Subcutaneous abdominal adipose tissue (tissue), 5 donors: ENCODE measurements around the gene PPAN.

Experiments
- H3K27ac ChIP-seq: one replicate; pipeline ENCODE4 v1.7.0; 2013; ENCODE audit warnings: low read depth, mild to moderate bottlenecking, inconsistent platforms, low read length, moderate library complexity
- H3K27me3 ChIP-seq, 5 donors: one replicate each; pipeline ENCODE4 v1.7.0; 2013; ENCODE audit warnings: low read length in 5 of 5, inconsistent platforms in 1 of 5; ENCODE audit not compliant: control insufficient read depth in 5 of 5, insufficient read depth in 4 of 5
- H3K36me3 ChIP-seq, 5 donors: one replicate each; pipeline ENCODE4 v1.7.0; 2013; ENCODE audit warnings: low read length in 5 of 5; ENCODE audit not compliant: control insufficient read depth in 5 of 5, insufficient read depth in 5 of 5
- H3K4me1 ChIP-seq, 5 donors: one replicate each; pipeline ENCODE4 v1.7.0; 2013; ENCODE audit warnings: low read length in 5 of 5, mild to moderate bottlenecking in 3 of 5, moderate library complexity in 1 of 5; ENCODE audit not compliant: control insufficient read depth in 5 of 5, insufficient read depth in 5 of 5
- H3K4me3 ChIP-seq, 5 donors: one replicate each; pipeline ENCODE4 v1.7.0; 2013; ENCODE audit warnings: low read length in 5 of 5, low read depth in 1 of 5
- H3K9ac ChIP-seq, 5 donors: one replicate each; pipeline ENCODE4 v1.7.0; 2013; ENCODE audit warnings: low read length in 5 of 5, mild to moderate bottlenecking in 4 of 5, moderate library complexity in 3 of 5
- H3K9me3 ChIP-seq, 5 donors: one replicate each; pipeline ENCODE4 v1.7.0; 2013; ENCODE audit warnings: low read length in 5 of 5; ENCODE audit not compliant: control insufficient read depth in 5 of 5
- donor health status: healthy.
- donor health status: healthy.
- donor health status: healthy.
- donor health status: healthy.
- donor health status: healthy.

Gene PPAN

DNA sequence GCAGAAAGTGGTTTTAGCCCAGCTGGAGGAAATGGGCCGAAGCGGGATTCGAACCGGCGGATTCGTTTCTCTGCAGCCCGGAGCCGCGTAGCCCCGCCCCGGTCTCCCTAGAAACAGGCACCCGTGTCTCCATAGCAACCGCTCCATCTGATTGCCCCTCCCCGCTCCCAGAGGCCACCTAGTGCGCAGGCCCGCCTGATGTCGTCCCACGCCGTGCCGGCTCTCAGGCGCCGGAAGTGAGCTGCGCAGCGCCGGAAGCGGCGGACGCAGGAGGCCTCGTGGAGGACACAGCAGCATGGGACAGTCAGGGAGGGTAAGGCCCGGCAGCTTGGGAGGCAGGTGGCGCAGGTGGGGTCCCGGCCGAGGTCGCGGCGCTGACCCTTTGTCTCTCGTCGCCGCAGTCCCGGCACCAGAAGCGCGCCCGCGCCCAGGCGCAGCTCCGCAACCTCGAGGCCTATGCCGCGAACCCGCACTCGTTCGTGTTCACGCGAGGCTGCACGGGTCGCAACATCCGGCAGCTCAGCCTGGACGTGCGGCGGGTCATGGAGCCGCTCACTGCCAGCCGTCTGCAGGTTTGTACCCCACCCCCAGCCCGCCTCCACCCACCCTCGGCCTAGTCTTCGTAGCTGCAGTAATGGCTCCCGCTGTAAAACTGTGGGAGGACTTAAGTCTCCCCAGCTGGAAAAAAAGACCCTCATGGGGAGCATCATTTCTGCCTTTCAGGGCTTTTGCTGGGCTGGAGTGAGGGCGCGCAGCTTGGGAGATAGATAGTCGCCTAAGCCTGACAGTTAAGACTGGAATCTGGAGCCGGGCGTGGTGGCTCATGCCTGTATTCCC, at the start of gene PPAN:
TSS of gene PPAN (plus strand) at position 263 of the 837 bp plus-strand sequence. CDS start at position 296, 33 bp downstream.
- Histone ChIP-seq H3K36me3 (peaks cover 0 to 40% (median 36%) of the 10 kb centered on the region in 5 donors), H3K4me1 (peaks cover 3 to 21% (median 18%) of the 10 kb centered on the region in 5 donors), H3K27ac (peak within 1 kb of the TSS; percentile 46), H3K9ac (peak within 1 kb of the TSS in 4 of 5 donors; percentile 73 to 88 (median 82)), H3K27me3 (no peaks in the 10 kb centered on the region), H3K4me3 (peak within 1 kb of the TSS; percentile 71 to 89 (median 77)), H3K9me3 (no peaks in the 10 kb centered on the region)

DNA sequence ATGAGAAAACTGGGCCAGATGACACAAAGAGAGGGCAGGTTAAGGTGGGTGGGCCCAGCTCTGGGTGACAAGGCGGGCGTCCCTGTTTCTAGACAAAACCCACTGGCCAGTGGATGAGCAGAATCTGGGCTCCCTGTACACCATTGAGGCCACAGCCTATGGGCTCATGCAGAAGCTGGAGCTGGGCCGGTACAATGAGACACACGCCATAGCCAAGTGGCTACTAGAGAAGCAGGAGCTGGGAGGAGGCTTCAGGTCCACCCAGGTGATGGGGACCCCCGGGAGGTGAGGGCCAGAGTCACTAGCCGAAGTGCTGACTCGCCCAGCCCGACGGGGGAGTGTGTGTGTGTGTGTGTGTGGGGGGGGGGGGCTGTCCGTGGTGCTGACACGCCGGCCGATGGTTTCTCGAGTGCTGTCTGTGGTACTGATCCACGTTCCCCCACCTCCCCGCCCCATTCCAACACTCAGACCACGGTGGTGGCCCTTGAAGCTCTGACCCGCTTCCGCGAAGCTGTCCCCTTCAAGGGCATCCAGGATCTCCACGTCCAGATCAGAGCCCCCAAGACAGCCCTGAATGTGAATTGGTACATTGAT, 44.3 kb upstream of the PPAN start:
- H3K27me3 ChIP-seq: peaks cover 6 to 12% (median 7%) of the 10 kb centered on the region in 5 donors
- no peak overlapping the region for H3K9ac ChIP-seq
- H3K36me3 ChIP-seq: no peaks in the 10 kb centered on the region
- H3K4me1 ChIP-seq: no peaks in the 10 kb centered on the region
- no peaks in the 10 kb centered on the region for H3K9me3 ChIP-seq
- no peak overlapping the region for H3K27ac ChIP-seq
- H3K4me3 ChIP-seq: no peak overlapping the region

DNA sequence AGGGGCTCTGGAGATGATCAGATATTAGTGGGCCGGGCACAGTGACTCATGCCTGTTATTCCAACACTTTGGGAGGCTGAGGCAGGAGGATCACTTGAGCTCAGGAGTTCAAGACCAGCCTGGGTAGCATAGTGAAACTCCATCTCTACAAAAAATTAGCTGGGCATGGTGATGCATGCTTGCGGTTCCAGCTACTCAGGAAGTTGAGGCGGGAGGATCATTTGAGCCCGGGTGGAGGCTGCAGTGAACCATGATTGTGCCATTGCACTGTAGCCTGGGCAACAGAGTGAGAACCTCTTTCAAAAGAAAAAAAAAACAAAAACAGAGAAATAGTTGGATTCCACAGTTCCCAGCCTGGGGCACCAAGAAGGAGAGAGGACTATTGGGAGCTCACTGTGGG, 38.0 kb upstream of the PPAN start:
- Histone ChIP-seq H3K4me3 (no peak overlapping the region), H3K4me1 (no peaks in the 10 kb centered on the region), H3K27me3 (peaks cover 0 to 27% (median 6%) of the 10 kb centered on the region in 5 donors), H3K27ac (no peak overlapping the region), H3K9ac (no peak overlapping the region), H3K9me3 (peaks cover 0 to 3% (median 0%) of the 10 kb centered on the region in 5 donors), H3K36me3 (no peaks in the 10 kb centered on the region)

- H3K36me3 ChIP-seq: no peaks in the 10 kb centered on the region
- H3K9ac ChIP-seq: no peak overlapping the region
- no peaks in the 10 kb centered on the region for H3K4me1 ChIP-seq
- H3K4me3 ChIP-seq: no peak overlapping the region
- H3K27ac ChIP-seq: no peak overlapping the region
- peaks cover 0 to 24% (median 6%) of the 10 kb centered on the region in 5 donors for H3K27me3 ChIP-seq
- H3K9me3 ChIP-seq: peaks cover 0 to 11% (median 5%) of the 10 kb centered on the region in 5 donors
Measured at GRCh38 chr19:10069046-10069445, 37.1 kb upstream of the PPAN start.

DNA sequence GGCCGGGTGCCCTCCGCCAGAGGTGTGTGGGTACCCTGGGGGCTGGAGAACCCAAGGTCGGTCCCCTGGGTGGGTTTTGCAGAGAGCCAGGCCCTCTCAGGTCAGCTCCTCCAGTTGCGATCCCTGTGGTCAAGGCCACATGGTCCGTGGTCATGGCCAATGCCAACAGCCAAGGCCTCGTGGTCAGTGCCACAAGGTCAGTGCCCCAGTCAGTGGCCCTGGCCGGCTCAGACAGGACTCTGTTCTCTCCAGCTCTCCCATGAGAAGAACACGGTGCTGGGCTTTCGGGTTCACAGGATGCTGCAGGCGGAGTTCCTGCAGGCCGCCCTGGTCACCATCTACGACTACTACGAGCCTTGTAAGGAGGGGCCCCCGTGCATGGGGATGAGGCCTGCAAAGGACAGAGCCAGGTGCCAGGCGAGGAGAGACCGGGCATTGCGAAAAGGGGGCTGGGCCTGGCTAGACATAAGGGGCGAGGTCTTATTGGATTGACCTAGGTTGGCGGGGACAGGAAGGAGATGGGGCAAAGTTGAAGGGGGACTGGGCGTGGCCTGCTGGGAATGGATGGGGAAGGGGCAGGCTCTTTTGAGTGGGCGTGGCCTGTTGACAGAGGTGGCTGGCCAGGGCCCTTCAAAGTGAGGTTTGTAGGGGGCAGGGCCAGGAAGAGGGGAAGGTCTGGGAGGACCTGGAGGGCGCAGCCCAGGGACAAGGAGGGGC, 35.3 kb upstream of the PPAN start:
- no peak overlapping the region for H3K27ac ChIP-seq
- H3K9ac ChIP-seq: no peak overlapping the region
- H3K27me3 ChIP-seq: peaks cover 0 to 24% (median 2%) of the 10 kb centered on the region in 5 donors
- H3K4me3 ChIP-seq: no peak overlapping the region
- H3K9me3 ChIP-seq: peaks cover 0 to 15% (median 9%) of the 10 kb centered on the region in 5 donors
- H3K36me3 ChIP-seq: no peaks in the 10 kb centered on the region
- H3K4me1 ChIP-seq: no peaks in the 10 kb centered on the region

DNA sequence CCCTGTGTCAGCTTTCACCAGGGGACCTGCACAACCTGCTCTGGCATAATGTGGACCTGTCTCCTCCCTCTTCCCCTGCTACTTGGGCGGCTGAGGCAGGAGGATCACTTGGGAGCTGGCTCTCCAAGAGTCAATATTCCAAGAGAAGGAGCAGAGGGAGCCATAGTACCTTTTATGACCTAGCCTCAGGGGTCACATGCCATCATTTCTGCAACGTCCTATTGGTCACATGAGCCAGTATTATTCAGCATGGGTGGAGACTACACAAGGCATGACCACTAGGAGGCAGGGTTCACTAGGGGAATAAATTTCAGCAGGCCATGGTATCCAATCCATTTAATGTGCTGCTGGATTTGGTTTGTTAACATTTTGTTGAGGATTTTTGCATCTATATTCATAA, 32.0 kb upstream of the PPAN start:
- Histone ChIP-seq H3K27ac (no peak overlapping the region), H3K9me3 (peaks cover 0 to 16% (median 12%) of the 10 kb centered on the region in 5 donors), H3K4me1 (no peaks in the 10 kb centered on the region), H3K27me3 (peaks cover 0 to 13% (median 0%) of the 10 kb centered on the region in 5 donors), H3K9ac (no peak overlapping the region), H3K4me3 (no peak overlapping the region), H3K36me3 (no peaks in the 10 kb centered on the region)

DNA sequence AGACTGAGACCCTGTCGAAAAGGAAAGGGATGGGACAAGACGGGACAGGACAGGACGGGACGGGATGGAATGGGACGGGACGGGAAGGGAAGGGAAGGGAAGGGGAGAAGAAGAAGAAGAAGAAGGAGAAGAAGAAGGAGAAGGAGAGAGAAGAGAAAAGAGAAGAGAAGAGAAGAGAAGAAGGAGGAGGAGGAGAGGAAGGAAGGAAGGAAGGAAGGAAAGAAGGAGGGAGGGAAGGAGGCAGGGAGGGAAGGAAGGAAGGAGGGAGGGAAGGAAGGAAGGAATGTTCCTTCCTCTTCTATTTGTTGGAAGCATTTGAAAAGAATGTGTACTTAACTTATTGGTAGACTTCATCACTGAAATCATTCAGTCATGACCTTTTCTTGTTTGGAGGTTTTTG, 29.6 kb upstream of the PPAN start:
- Histone ChIP-seq H3K27me3 (no peaks in the 10 kb centered on the region), H3K4me1 (no peaks in the 10 kb centered on the region), H3K9me3 (peaks cover 0 to 16% (median 12%) of the 10 kb centered on the region in 5 donors), H3K36me3 (no peaks in the 10 kb centered on the region), H3K9ac (no peak overlapping the region), H3K27ac (no peak overlapping the region), H3K4me3 (no peak overlapping the region)

- H3K9me3 ChIP-seq: peaks cover 0 to 16% (median 11%) of the 10 kb centered on the region in 5 donors
- no peak overlapping the region for H3K27ac ChIP-seq
- peaks cover 0 to 3% (median 0%) of the 10 kb centered on the region in 5 donors for H3K27me3 ChIP-seq
- no peaks in the 10 kb centered on the region for H3K4me1 ChIP-seq
- H3K9ac ChIP-seq: no peak overlapping the region
- H3K36me3 ChIP-seq: no peaks in the 10 kb centered on the region
- no peak overlapping the region for H3K4me3 ChIP-seq
Measured at GRCh38 chr19:10078329-10078728, 27.8 kb upstream of the PPAN start.

DNA sequence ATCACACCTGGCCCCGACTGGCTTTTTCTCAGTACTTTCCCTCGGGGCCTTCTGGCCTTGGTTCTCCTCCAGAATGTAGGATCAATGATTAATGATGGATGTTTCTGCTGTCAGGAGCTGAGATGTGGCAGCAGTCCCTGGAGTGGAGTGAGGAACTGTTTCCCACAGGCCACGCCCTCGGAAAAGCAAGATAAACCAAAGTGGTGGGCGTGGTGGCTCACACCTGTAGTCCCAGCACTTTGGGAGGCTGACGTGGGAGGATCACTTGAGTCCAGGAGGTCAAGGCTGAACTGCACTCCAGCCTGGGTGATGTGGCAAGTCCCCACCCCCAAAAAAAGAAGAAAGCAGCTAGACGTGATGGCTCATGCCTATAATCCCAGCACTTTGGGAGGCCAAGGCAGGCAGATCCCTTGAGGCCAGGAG, 27.1 kb upstream of the PPAN start:
- Histone ChIP-seq H3K27ac (no peak overlapping the region), H3K36me3 (no peaks in the 10 kb centered on the region), H3K9me3 (peaks cover 0 to 10% (median 4%) of the 10 kb centered on the region in 5 donors), H3K27me3 (peaks cover 0 to 3% (median 0%) of the 10 kb centered on the region in 5 donors), H3K9ac (no peak overlapping the region), H3K4me1 (no peaks in the 10 kb centered on the region), H3K4me3 (no peak overlapping the region)
